ENCODE data around the gene RAB31. TPM values are rescaled to one million over a fixed set of nuclear protein-coding genes. Genes with fewer than 3 reads are reported as not detected.

RAB31 gene
- total RNA-seq, 1 donor from 2014 or later, result 26.0 TPM

DNA sequence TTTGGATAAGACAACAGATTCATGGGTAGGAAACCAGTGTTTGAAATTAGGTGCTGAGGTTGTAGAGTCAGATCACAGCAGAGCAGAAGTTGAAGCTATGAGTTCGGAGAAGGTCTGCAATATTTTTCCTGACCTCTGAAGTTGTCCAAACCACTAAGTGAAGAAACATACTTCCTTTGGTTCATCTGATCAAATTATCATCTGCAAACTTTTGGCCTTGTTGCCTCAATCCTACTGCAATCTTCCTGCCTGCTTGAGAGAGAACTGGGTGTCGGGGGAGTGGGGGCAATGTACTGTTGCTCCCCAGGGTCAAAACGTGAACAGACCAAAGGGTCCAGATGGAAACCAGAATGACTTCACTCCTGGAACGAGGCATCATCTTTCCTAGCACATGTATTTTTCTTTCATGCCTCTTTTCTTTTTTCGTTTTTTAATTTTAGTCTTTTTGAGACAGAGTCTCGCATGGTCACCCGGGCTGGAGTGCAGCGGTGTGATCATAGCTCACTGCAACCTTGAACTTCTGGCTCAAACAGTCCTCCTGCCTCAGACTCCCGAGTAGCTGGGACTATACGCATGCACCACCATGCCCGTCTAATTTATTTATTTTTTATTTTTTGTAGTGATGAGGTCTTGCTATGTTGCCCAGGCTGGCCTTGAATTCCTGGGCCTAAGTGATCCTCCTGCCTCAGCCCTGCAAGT lies 42.7 kb downstream of the RAB31 start:
- intact Hi-C loops (cut with DNase I), result no loop called here
- H3K27ac ChIP-seq, result peak overlapping the region; percentile 6
- DNase-seq (ENCODE audit: extremely low spot score in 2 of 2), result peak in 1 of 2 donors; percentile 37

DNA sequence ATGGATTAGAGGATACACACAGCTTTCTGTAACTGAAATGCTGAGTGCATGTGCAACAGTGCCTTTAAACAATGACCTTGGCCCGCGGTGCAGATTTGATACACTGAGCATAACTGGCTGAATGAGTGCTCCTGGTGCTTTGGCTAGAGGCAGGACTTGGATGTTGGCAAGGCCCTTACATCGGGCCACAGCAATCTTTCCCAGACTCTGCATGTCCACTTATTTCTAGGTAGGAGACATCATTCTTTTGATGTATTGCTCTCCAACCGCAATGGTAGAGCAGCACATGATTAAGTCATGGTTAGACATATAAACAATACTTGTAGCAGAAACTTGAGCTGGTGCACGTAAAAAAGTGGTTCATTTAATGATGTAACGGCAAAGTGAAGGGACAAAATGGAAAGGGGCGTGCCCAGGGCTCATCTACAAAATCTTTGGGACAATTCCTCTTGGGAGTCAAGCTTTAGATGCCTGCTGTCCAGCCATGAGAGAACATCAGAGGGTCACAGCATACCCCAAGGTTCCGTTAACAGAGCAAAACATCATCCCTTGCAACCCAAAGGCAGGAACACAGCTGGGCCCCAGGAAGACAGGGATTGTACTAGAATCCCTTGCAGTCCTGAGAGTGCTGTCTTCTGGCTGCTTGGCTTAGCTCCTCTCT lies 43.4 kb downstream of the RAB31 start:
- Histone ChIP-seq H3K36me3 (no peaks in the 10 kb centered on the region), H3K27me3 (no peaks in the 10 kb centered on the region), H3K4me1 (peaks cover 20% of the 10 kb centered on the region), H3K4me3 (no peak overlapping the region), H3K27ac (peak overlapping the region; percentile 4), H3K9me3 (no peaks in the 10 kb centered on the region)
- intact Hi-C loops (cut with DNase I), result no loop called here
- DNase-seq (ENCODE audit: extremely low spot score in 2 of 2), result peak in 1 of 2 donors; percentile 58
- TF ChIP-seq, protein P1, sequence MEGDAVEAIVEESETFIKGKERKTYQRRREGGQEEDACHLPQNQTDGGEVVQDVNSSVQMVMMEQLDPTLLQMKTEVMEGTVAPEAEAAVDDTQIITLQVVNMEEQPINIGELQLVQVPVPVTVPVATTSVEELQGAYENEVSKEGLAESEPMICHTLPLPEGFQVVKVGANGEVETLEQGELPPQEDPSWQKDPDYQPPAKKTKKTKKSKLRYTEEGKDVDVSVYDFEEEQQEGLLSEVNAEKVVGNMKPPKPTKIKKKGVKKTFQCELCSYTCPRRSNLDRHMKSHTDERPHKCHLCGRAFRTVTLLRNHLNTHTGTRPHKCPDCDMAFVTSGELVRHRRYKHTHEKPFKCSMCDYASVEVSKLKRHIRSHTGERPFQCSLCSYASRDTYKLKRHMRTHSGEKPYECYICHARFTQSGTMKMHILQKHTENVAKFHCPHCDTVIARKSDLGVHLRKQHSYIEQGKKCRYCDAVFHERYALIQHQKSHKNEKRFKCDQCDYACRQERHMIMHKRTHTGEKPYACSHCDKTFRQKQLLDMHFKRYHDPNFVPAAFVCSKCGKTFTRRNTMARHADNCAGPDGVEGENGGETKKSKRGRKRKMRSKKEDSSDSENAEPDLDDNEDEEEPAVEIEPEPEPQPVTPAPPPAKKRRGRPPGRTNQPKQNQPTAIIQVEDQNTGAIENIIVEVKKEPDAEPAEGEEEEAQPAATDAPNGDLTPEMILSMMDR (IDR thresholded peaks at IDR 0.05), result no peak
- no peak for TF ChIP-seq POLR2A (IDR thresholded peaks at IDR 0.05)
- TF ChIP-seq POLR2AphosphoS5 (IDR thresholded peaks at IDR 0.05; ENCODE audit: insufficient read depth in 1 of 2, low read depth in 1 of 2), result no peak

More for the DNA sequence above, 42.7 kb downstream of the RAB31 start:
- TF ChIP-seq POLR2AphosphoS5 (IDR thresholded peaks at IDR 0.05; ENCODE audit: insufficient read depth in 1 of 2, low read depth in 1 of 2) (no peak), POLR2A (IDR thresholded peaks at IDR 0.05) (no peak)
- TF ChIP-seq, protein P1 (IDR thresholded peaks at IDR 0.05), result no peak
- Histone ChIP-seq H3K9me3 (no peaks in the 10 kb centered on the region), H3K4me1 (peaks cover 13% of the 10 kb centered on the region), H3K4me3 (no peak overlapping the region), H3K36me3 (no peaks in the 10 kb centered on the region), H3K27me3 (no peaks in the 10 kb centered on the region)

DNA sequence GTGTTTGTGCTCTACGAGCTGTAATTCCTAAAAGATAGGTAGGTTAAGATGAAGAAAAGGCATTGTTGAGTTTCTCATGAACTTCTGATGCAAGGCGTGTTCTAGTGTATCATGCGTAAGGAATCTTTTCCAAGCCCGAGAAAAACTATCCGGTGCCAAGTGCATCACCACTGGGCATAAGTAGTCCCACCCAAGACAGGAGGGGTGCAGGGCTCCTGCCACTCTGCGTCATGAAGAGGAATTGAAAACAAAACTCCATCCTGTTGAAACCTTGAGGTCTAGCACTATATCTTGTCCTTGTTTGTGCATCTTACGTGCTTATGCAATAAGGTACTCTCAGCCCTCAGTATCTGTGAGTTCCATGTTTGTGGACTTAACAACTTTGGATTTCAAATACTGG lies 45.7 kb downstream of the RAB31 start:
- no peak overlapping the region for H3K4me3 ChIP-seq
- peak in 1 of 2 donors; percentile 31 for DNase-seq (ENCODE audit: extremely low spot score in 2 of 2)
- no peaks in the 10 kb centered on the region for H3K9me3 ChIP-seq
- intact Hi-C loops (cut with DNase I), result no loop called here
- H3K36me3 ChIP-seq, result no peaks in the 10 kb centered on the region
- TF ChIP-seq POLR2A (IDR thresholded peaks at IDR 0.05), result no peak
- TF ChIP-seq, protein P1 (IDR thresholded peaks at IDR 0.05), result no peak
- TF ChIP-seq POLR2AphosphoS5 (IDR thresholded peaks at IDR 0.05; ENCODE audit: insufficient read depth in 1 of 2, low read depth in 1 of 2), result no peak
- no peaks in the 10 kb centered on the region for H3K27me3 ChIP-seq
- no peak overlapping the region for H3K27ac ChIP-seq
- peaks cover 41% of the 10 kb centered on the region for H3K4me1 ChIP-seq

DNA sequence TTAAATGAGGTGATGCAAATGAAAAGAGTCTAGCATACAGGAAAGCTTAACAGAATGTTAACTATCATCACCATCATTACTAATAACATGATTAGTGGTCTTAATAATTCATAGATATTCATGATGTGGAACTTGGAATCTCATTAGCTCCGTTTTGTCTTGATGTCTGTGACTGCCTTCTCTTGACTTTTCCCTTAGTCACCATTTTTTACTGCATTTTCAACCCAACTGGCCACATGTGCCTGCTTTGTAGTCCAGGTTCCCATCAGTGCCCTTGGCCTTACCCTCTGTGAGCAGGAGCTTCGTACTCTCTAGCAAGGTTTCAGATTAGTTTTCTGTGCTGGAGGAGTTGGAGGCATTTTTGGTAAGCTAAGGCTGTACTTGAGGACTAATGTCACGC lies 47.0 kb downstream of the RAB31 start:
- H3K4me1 ChIP-seq, result peaks cover 50% of the 10 kb centered on the region
- no peaks in the 10 kb centered on the region for H3K36me3 ChIP-seq
- TF ChIP-seq, protein P1 (IDR thresholded peaks at IDR 0.05), result no peak
- TF ChIP-seq POLR2AphosphoS5 (IDR thresholded peaks at IDR 0.05; ENCODE audit: insufficient read depth in 1 of 2, low read depth in 1 of 2), result no peak
- TF ChIP-seq POLR2A (IDR thresholded peaks at IDR 0.05), result no peak
- intact Hi-C loops (cut with DNase I), result no loop called here
- no peaks in the 10 kb centered on the region for H3K9me3 ChIP-seq
- DNase-seq (ENCODE audit: extremely low spot score in 2 of 2), result peak in 1 of 2 donors; percentile 14
- no peak overlapping the region for H3K27ac ChIP-seq
- H3K4me3 ChIP-seq, result no peak overlapping the region
- no peaks in the 10 kb centered on the region for H3K27me3 ChIP-seq

DNA sequence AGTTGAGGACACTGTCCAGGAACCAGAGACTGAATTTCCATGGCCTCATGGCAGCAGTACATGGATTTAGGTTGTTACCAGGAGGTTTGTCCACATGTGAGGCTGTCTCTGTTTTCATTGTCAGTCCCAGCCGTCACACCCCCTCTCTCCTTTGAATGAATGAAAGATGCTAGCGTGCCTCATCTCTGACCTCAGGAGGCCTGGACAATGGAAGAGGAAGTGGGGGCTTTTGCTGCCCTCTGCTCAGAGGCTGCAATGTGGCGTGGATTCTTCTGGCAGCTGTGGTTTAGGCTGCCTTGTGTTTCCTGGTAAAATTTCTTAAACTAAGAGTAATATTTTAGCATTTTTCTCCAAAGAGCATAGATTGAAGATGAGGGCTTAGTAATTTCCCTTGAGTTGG lies 47.5 kb downstream of the RAB31 start:
- intact Hi-C loops (cut with DNase I), result no loop called here
- Histone ChIP-seq H3K4me3 (no peak overlapping the region), H3K4me1 (peaks cover 45% of the 10 kb centered on the region), H3K36me3 (no peaks in the 10 kb centered on the region), H3K27ac (no peak overlapping the region), H3K9me3 (no peaks in the 10 kb centered on the region), H3K27me3 (no peaks in the 10 kb centered on the region)
- DNase-seq (ENCODE audit: extremely low spot score in 2 of 2), result peak in 1 of 2 donors; percentile 40
- TF ChIP-seq POLR2A (IDR thresholded peaks at IDR 0.05) (no peak), POLR2AphosphoS5 (IDR thresholded peaks at IDR 0.05; ENCODE audit: insufficient read depth in 1 of 2, low read depth in 1 of 2) (no peak)
- TF ChIP-seq, protein P1 (IDR thresholded peaks at IDR 0.05), result no peak
